Omental fat pad (tissue), 4 donors: ENCODE results near the gene CDK16. TPM values are rescaled to one million over a fixed set of nuclear protein-coding genes. Genes with fewer than 3 reads are reported as not detected.

Experiments used
- ATAC-seq: fragments of 150-250 bp; one replicate; pipeline ENCODE4 v1.9.1; 2016; ENCODE audit warnings: mild to moderate bottlenecking, moderate library complexity; ENCODE audit not compliant: low FRiP score
- DNase-seq: peaks from one replicate; pipeline ENCODE4 v3.0.0-alpha.2; 2019; ENCODE audit warnings: low spot score
- CTCF ChIP-seq, 3 donors: fragments of 450-650 bp; IDR thresholded peaks; one replicate each; pipeline ENCODE4 v1.5.1; 2016 to 2017; ENCODE audit warnings: antibody characterized with exemption in 3 of 3, mild to moderate bottlenecking in 3 of 3, moderate library complexity in 2 of 3
- total RNA-seq, 4 donors: library from RNA; depleted of rRNA; stranded (reverse); fragments of >200 nt; gene quantifications; one replicate each; pipeline ENCODE4 v1.1.0, GENCODE V29; 2016

CDK16 gene
- total RNA-seq, 4 donors from 2014 or later, result 72.4 to 120 (median 102) TPM

- DNase-seq, result no peak
- ATAC-seq, result no peak
- no peak for TF ChIP-seq CTCF (IDR thresholded peaks at IDR 0.05)
Measured at GRCh38 chrX:47222751-47223350, 4.4 kb downstream of the CDK16 start.

GRCh38 chrX:47223476-47224250 is 5.2 kb downstream of the CDK16 start:
- no peak for DNase-seq
- ATAC-seq, result no peak
- no peak for TF ChIP-seq CTCF (IDR thresholded peaks at IDR 0.05)

GRCh38 chrX:47224266-47224895 is 5.9 kb downstream of the CDK16 start:
- no peak for TF ChIP-seq CTCF (IDR thresholded peaks at IDR 0.05)
- ATAC-seq, result no peak
- no peak for DNase-seq

GRCh38 chrX:47224896-47225290 is 6.4 kb downstream of the CDK16 start:
- ATAC-seq (no peak), DNase-seq (peak; percentile 5)
- no peak for TF ChIP-seq CTCF (IDR thresholded peaks at IDR 0.05)

- no peak for TF ChIP-seq CTCF (IDR thresholded peaks at IDR 0.05)
- ATAC-seq (no peak), DNase-seq (no peak)
Measured at GRCh38 chrX:47226071-47226470, 7.6 kb downstream of the CDK16 start.

- ATAC-seq, result no peak
Measured at GRCh38 chrX:47226531-47227333, 8.3 kb downstream of the CDK16 start.

More at GRCh38 chrX:47226531-47227333, 8.3 kb downstream of the CDK16 start:
- DNase-seq, result no peak
- no peak for TF ChIP-seq CTCF (IDR thresholded peaks at IDR 0.05)
